HG02938 (cell line): ENCODE measurements around the gene NR1D1.

Experiments used
- ATAC-seq: cut with Tn5 transposase; IDR thresholded peaks from one replicate; pipeline ENCODE4 v1.9.1; 2021; ENCODE audit warnings: mild to moderate bottlenecking, moderate library complexity; ENCODE audit not compliant: unreplicated experiment

Gene NR1D1

DNA sequence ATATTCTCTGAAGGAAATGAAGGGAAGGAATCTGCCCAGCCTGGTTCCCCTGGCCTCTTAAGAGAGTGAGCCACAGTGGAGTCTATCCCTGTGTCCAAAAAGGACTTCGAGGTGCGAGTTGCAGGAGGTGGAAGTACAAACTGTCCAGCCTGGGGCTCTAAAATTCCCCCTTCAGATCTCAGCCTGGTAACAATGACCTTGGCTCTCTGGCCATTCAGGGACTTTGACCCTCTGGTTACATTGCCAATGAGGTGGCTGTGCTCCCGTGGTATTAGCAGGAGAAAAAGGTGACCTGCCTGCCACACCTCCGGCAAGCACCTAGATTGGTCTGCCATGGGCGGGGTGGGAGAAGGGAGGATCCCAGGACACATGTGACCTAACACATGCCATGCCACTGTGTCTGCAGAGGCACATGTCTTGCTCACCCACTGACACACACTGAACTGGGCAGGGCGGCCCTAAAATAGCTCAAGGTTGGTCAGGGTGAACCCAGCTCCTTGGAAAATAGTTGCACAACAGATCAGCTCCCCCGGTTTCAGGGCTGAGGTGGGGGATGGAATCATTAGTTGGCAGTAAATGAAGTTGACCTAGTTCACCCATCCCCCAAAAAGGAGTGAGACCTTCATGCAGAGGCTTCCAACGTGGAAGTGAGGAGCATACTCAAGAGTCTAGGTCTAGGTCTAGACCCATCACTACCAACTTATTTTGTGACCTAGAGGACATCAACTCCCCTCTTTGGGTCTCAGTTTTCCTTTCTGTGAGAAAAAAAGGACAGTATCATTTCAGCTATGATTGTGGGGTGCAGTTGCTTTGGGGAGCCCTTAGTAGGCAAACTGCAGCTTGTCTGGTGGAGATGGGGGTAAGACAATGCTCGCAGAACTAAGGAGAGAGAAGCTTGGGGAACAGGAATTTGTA is 2.2 kb downstream of the NR1D1 start:
- ATAC-seq, result no peak

DNA sequence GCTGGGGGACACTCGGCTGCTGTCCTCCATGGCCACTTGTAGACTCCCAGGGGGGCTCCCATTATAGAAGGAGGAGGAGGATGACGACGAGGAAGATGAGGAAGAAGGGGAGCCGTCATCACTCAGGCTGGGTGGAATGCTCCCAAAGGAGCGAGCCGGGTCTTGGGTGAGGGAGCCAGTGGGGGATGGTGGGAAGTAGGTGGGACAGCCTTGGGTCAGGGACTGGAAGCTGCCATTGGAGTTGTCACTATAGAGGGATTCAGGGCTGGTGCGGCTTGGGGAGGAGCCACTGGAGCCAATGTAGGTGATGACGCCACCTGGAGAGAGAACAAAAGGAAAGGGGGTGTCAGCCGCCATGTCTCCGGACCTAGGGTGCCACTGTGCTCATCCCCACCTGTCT is 3.3 kb downstream of the NR1D1 start:
- no peak for ATAC-seq

DNA sequence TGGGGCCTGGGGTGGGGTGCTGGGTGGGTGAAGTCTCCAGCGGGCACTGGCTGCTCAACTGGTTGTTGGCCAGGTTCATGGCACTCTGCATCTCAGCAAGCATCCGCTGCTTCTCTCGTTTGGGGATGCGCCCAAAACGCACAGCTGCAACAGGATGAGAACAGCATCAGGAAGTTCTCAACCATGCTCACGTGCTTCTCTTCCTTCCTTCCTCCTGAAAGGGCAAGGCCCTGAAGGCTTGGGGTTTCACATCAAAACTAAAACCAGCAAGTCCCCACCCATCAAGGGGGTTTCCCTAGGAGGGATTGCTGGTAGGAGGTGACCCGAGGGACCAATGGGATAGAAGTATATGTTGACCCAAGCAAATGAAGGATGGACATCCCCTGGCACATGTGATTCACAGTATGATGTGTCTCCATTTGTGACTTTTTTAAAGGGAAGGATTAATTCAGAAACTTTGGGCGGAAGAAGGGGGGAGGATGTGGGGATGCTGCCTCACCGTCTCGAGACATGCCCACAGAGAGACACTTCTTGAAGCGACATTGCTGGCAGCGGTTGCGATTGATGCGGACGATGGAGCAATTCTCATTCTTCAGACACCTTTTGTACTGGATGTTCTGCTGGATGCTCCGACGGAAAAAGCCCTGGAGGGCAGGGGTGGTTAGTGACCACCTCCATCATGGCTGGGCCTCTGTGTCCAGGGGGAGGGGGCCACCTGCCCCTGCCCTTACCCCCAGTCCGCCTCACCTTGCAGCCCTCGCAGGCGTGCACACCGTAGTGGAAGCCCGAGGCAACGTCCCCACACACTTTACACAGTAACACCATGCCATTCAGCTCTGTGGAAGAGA is 4.2 kb downstream of the NR1D1 start:
- ATAC-seq, result peak; percentile 47

DNA sequence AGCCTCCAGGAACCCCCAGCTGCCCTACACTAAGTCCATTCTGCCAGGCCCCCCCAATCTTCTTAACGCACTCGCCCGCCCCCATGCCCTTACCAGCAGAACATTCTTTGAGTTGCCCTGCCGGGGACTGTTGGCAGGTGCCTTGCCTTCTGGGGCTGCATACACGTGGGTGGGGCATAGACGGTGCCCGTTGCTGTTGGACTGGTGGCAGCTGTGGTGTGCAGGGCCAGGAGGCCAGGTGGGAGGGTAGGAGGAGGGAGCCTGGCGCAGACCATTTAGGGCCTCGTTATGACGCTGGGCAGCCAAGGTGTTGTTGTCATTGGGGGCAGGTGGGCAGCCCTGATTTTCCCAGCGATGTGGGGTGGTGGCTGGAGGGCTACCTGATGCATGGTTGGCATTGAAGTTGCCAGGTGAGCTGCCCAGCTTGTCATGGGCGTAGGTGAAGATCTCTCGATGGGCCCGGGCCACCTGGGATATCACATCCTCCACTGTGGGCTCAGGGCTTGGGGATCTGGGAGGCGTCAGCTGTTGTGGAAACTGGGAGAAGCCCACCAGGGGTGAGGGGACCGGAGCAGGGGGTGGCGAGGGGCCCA is 4.9 kb downstream of the NR1D1 start:
- no peak for ATAC-seq

DNA sequence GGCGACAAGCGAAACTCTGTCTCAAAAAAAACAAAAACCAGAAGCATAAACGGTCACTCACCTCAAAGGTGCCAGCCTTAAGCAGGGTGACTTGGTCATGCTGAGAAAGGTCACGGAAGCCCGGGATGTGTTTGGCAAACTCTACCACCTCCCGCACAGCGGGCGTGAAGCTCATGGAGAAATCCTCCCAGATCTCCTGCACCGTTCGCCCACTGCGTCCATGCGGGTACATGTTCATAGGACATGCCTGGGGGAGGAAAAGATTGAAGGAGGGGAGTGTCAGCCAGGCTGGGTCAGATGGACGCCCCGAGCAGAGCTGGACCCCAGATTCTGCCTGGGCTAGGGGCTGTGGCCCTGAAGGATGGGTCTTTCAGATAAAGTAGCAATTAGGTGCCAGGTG is 5.5 kb downstream of the NR1D1 start:
- ATAC-seq, result no peak

DNA sequence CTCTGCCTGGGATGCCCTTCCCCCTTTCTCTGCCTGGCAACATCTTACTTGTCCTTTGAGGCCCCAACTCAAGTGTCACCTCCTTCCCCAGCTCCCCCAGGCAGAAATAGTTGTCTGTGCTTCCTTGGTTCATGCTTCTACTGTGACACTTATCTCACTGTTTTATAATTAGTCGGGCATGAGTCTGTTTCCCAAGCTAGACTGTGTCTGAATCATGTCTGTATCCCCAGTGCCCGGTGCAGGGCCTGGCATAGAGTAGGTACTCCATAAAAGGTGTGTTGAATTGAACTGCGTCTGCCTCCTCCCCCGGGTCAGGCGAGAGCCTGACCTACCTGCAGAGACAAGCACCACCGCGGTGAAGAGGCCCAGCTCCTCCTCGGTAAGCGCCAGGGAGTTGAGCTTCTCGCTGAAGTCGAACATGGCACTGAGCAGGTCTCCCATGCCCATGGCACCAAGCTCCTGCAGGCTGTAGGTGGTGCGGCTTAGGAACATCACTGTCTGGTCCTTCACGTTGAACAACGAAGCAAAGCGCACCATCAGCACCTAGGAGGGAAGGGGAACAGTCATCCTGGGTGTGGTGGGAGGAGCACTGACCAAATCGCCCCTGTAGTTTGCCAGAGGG is 6.7 kb downstream of the NR1D1 start:
- no peak for ATAC-seq

DNA sequence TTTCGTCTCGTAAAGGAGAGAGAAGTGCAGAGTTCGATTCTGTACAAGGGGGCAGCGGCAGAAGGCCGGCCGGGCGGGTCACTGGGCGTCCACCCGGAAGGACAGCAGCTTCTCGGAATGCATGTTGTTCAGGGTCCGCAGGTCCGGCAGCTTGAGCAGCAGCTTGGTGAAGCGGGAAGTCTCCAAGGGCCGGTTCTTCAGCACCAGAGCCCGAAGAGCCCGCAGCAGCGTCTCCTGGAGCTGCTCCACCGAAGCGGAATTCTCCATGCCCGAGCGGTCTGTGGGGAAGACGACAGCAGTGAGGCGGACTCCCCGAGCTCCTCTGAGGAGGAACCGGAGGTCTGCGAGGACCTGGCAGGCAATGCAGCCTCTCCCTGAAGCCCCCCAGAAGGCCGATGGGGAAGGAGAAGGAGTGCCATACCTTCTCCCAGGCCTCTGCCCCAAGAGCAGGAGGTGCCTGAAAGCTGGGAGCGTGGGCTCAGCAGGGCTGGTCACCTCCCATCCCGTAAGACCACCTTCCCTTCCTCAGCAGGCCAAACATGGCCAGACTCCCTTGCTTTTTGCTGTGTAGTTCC is 7.3 kb downstream of the NR1D1 start:
- ATAC-seq, result no peak

DNA sequence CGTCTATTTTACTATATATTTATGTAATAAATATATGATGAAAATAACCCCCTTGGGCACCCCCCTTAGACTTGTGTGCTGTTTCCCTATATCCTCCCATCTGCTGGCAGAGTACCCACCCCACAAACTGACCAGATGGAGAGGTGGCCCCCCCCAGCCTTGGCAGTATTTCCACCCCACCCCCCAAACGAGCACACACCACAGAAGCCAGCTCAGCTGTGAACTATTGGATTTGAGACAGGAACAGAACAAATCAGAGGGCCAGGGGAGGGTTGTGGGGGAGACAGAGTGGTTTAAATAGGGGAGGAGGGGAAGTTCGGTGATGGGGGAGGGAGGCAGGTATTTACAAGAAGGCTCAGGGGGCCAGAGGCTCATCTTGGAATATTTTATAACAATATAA is 7.8 kb downstream of the NR1D1 start:
- ATAC-seq, result no peak

DNA sequence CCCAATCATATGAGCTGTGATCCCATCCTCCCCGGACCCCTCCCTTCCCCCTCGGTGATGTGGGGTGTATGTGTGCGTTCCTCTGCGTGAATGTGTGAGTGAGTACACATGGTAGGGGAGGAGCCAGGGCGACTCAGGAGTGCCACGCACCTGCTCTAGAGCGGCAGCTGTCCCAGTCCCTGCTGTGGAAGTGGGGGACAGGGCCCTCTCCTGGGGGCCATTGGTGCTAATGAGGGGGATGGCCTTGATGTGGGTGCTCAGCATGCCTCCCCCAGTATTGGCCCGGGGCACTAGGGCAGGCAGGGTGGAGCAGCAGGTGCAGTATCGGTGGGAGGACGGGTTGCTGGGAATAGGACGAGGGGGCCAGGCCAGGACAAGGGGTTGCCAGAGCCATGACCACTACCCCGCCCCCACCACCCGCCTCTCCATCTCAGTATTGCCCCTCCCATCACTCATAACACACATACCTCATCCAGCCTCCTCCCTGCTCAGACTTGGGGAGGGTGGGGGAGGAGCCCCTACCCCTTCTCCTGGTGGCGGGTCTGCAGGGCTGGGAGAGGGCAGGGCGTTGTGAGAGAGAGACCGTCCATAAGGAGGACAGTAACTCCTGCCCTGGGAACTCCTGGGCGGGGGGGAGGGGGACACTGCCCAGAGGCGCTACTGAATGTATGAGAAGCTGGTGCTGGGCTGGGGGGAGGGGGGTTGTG is 8.5 kb downstream of the NR1D1 start:
- ATAC-seq, result no peak

DNA sequence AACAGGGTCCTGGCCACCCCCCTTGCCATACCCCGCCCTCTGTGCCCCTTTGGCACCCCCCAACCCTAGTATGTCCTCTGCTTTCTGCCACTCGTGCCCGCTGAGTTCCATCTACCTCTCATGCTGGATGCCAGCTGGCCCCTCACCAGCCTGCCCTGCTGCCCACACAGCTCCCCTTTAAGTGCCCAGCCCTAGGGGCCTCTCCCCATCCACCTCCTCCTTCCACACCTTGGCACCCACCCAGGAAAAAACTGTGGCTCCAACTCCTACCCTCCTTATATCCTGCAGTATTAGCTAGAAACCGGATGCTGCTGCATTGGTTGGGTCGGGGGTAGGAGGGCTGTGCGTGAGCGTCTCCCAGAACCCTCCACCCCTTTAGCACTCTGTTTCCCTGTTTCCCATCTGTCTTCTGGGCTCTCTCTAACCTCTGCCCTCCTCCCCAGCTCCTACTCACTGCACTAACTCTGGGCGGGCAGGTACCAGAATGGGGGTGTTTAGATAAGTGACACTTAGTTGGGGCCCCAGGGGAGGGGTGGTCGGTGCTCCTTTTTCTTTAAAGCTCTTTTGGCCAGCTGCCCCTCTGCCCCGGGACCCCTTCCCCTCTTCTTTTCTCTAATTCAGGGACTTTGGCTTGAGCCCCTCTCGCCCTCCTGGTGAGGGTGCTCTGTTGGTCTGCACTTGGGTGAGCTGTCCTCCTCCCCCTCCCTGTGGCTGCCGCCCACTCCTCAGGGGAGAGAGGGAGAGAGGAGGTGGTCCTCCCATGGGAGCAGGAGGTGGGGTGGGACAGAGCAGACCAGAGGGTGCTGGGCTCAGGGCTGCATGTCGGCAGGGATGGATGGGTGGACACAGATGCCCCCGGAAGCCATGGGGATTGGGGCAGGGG is 9.9 kb downstream of the NR1D1 start:
- no peak for ATAC-seq

DNA sequence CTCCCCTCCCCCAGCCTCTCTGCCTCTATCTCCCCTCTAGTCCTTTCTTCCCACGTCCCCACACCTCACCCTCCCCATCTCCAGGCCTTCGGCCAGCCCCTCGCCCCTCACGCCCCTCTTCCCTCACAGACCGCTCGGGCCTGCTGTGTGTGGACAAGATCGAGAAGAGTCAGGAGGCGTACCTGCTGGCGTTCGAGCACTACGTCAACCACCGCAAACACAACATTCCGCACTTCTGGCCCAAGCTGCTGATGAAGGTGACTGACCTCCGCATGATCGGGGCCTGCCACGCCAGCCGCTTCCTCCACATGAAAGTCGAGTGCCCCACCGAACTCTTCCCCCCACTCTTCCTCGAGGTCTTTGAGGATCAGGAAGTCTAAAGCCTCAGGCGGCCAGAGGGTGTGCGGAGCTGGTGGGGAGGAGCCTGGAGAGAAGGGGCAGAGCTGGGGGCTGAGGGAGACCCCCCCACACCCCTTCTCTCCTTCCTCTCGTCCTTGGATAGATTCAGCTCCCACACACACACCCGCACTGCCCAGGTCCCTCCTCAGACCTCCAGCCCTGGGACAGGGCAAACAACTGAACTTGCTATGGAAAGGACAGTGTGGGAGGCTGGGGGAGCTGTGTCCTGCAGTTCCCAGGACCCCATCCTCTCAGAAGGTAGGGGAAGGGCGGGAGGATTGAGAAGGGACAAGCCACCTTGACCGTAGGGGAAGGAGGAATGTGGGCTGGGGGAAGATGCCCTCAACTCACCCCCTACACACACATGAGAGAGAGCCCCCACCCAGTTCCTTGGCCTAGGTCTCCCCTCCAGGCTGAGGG is 11.1 kb downstream of the NR1D1 start:
- no peak for ATAC-seq

DNA sequence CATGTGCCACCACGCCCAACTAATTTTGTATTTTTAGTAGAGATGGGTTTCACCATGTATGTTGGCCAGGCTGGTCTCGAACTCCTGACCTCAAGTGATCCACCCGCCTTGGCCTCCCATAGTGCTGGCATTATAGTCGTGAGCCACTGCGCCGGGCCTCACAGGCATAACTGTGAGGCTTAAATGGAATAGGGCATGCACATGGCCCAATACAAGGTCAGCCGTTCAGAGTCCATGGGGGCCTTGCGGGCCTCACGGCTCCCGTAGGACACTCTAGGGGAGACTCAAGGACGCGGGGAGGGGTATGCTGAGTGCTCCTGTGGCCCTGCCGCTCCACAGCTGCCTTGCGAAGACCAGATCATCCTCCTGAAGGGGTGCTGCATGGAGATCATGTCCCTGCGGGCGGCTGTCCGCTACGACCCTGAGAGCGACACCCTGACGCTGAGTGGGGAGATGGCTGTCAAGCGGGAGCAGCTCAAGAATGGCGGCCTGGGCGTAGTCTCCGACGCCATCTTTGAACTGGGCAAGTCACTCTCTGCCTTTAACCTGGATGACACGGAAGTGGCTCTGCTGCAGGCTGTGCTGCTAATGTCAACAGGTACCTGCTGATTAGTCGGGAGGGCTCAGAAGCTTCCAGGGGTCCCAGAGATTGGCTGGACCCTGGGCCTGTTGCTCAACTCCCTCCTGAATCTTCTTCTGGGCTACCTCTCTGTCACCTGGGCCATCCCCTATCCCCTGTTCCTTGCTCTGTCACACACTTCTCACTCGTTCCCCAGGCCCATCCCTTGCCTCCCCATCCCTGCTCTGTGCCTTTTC is 12.3 kb downstream of the NR1D1 start:
- no peak for ATAC-seq

DNA sequence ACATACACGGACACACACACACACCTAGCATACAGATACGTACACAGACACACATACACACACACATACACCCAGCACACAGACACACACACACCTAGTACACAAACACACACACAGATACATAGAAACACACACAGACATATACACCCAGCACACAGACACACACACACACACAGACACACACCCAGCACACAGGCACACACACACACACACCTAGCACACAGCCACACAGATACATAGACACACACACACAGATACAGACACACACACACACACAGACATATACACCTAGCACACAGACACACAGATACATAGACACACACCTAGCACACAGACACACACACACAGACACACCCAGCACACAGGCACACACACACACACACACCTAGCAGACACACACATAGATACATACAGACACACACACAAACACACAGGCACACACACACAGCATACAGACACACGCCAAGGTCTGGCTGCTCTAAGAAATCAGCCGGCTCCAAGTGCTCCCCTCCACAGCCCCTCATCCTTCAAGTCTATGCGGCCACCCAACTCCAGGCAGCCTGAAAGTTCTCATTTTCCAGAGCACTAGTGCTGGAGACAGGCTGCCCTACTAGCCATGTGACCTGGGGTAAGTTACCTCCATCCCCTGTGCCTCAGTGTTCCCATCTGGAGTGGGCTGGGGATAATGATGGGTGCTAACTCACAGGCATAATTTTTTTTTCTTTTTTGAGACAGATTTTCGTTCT is 13.2 kb downstream of the NR1D1 start:
- ATAC-seq, result no peak

DNA sequence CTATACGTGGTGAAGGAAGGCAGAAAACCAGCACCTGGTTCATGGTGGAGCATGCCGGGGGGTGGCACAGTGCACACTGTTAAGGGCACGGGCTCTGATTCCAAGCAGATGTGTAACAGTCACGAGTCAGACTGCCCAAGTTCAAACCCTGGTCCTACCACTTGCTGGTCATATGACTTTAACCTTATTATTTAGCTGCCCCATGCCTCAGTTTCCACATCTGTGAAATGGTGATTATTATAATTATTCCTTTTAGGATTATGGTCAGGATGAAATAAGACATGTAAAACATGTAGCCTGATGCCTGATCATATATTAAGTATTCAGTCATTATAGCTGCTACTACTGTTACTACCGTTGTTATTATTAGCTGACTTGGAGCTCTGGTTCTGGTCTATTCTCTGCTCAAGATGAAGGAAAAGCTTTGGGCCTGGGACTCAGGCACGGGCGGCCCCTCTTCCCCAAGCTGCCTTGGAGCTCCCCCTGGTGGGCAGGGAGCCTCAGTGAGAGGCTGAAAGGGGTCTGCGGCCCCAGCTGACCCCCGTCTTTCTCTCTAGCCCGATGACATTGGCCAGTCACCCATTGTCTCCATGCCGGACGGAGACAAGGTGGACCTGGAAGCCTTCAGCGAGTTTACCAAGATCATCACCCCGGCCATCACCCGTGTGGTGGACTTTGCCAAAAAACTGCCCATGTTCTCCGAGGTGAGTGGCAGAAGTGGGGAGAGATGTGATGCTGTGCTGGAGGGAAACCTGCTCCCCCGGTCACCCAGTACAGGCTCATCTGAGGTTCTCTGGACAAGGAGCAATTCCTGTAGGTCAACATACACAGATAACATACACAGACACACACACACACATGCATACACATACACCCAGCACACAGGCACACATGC is 14.0 kb downstream of the NR1D1 start:
- no peak for ATAC-seq

DNA sequence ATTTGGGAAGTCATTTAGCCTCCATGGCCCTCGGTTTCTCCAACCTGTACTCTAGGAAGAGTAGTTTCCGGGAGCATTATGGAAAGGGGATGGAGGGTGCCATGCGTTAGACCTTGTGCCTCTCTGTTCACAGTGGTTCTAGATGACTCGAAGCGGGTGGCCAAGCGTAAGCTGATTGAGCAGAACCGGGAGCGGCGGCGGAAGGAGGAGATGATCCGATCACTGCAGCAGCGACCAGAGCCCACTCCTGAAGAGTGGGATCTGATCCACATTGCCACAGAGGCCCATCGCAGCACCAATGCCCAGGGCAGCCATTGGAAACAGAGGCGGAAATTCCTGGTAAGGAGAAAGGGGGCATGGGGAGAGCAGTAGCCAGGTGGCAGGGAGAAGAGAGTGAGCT is 15.9 kb downstream of the NR1D1 start:
- ATAC-seq, result no peak

DNA sequence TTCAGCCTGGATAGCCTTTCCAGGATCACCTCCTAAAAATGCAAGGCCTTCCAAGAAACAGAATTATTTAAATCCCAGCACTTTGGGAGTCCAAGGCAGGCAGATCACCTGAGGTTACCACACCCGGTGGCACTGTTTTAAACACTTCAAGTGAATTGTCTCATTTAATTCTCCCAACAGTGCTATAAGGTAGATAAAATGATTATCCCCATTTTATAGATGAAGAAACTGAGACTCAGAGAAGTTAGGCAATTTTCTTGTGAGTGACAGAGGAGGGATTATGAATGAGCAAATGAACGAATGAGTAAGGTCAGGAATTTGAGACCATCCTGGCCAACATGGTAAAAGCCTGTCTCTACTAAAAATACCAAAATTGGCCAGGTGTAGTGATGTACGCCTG is 20.8 kb downstream of the NR1D1 start:
- ATAC-seq, result no peak
